A172 (cell line): ENCODE measurements around the gene PRR5L. TPM values are rescaled to one million over a fixed set of nuclear protein-coding genes. Genes with fewer than 3 reads are reported as not detected.
A peak's percentile ranks its signal among the peaks of the same experiment; 100 is the strongest.

Experiments used
- DNase-seq: peaks from one replicate; pipeline ENCODE4 v3.0.0-alpha.2; 2015; ENCODE audit warnings: low spot score
- total RNA-seq: library from RNA; depleted of rRNA; stranded (reverse); fragments of >200 nt; shearing (Covaris generic); gene quantifications from 2 replicates; pipeline ENCODE4 v1.2.3, GENCODE V29; 2014

The PRR5L gene
- total RNA-seq, 1 experiment from 2014 or later: 2.5 TPM

- no peak for DNase-seq
These were observed 62.3 kb downstream of the PRR5L start for GRCh38 chr11:36358436-36358835.

GRCh38 chr11:36360318-36360717, 64.2 kb downstream of the PRR5L start:
- no peak for DNase-seq

- DNase-seq: no peak
These were observed 64.8 kb downstream of the PRR5L start for GRCh38 chr11:36360826-36361415.

GRCh38 chr11:36361472-36361871, 65.4 kb downstream of the PRR5L start:
- DNase-seq: peak; percentile 21

GRCh38 chr11:36361901-36362391, 65.9 kb downstream of the PRR5L start:
- DNase-seq: peak; percentile 81

GRCh38 chr11:36362902-36363301, 66.8 kb downstream of the PRR5L start:
- peak; percentile 81 for DNase-seq

- peak; percentile 72 for DNase-seq
These were observed 67.5 kb downstream of the PRR5L start for GRCh38 chr11:36363361-36364268.

GRCh38 chr11:36364551-36365325, 68.7 kb downstream of the PRR5L start:
- peak; percentile 25 for DNase-seq

- DNase-seq: no peak
These were observed 69.8 kb downstream of the PRR5L start for GRCh38 chr11:36365907-36366306.

GRCh38 chr11:36367806-36368680, 72.0 kb downstream of the PRR5L start:
- DNase-seq: no peak

- no peak for DNase-seq
These were observed 75.1 kb downstream of the PRR5L start for GRCh38 chr11:36371181-36371580.

GRCh38 chr11:36371590-36371989, 75.5 kb downstream of the PRR5L start:
- no peak for DNase-seq

- no peak for DNase-seq
These were observed 76.1 kb downstream of the PRR5L start for GRCh38 chr11:36372101-36372771.

GRCh38 chr11:36373016-36374010, 77.2 kb downstream of the PRR5L start:
- no peak for DNase-seq

- no peak for DNase-seq
These were observed 78.6 kb downstream of the PRR5L start for GRCh38 chr11:36374726-36375125.

- DNase-seq: no peak
These were observed 79.4 kb downstream of the PRR5L start for GRCh38 chr11:36375353-36376008.

- DNase-seq: peak; percentile 39
These were observed 80.2 kb downstream of the PRR5L start for GRCh38 chr11:36376009-36376887.
